Measurements from ENCODE around the gene MDM2. TPM values are rescaled to one million over a fixed set of nuclear protein-coding genes. Genes with fewer than 3 reads are reported as not detected.
A peak's percentile ranks its signal among the peaks of the same experiment; 100 is the strongest.

The MDM2 gene
- total and polyA plus RNA-seq, 10 of the 15 experiments (the other 5 are each of a cell fraction or from before 2014, with no cell fraction given): 48.2 to 174 (median 85.0) TPM

GRCh38 chr12:68815928-68816800 is 8.2 kb downstream of the MDM2 start:
- no peak overlapping the region for H3K9ac ChIP-seq (ENCODE audit: control insufficient read depth, insufficient read depth, low read length)
- CTCF ChIA-PET: interaction anchor here (0.5 to 12.4 kb wide), 4 partner anchors 9 to 170 kb away, joined by 3 to 156 read pairs (median 5); partner anchors contain the start of gene MDM2
- WGBS (ENCODE audit: insufficient coverage, insufficient replicate concordance, low lambda C conversion rate, missing lambda C conversion rate): 94% methylated on average over 8 of the region's 8 CpGs
- SMC1A ChIA-PET (ENCODE audit: uncharacterized antibody, unreplicated experiment): interaction anchor here (0.8 to 4.6 kb wide), 5 partner anchors 7 to 70 kb away, joined by 3 to 20 read pairs (median 3); partner anchors contain the start of gene SLC35E3
- no peak overlapping the region for H3K4me3 ChIP-seq
- TF ChIP-seq POLR2AphosphoS5 (IDR thresholded peaks at IDR 0.05; ENCODE audit: low read length) (peak; percentile 73; the same call in 1 of the 2 replicates), PKNOX1 (IDR thresholded peaks at IDR 0.05) (peak; percentile 84), POU2F2 (IDR thresholded peaks at IDR 0.05; ENCODE audit: borderline replicate concordance, low read depth, low read length) (no peak), CTCF (IDR thresholded peaks at IDR 0.05 in 2 of 3, conservative IDR thresholded peaks at IDR 0.05 in 1 of 3; ENCODE audit: control insufficient read depth in 2 of 3, extremely low read depth in 1 of 3, insufficient read depth in 1 of 3, low read depth in 3 of 3, low read length in 3 of 3) (no peak)
- H3K4me2 ChIP-seq (ENCODE audit: control insufficient read depth, insufficient read depth): no peak overlapping the region; the same call in 1 of the 2 replicates
- no peak for DNase-seq (ENCODE audit: low read depth, low spot score)
- H3K27ac ChIP-seq (ENCODE audit: control insufficient read depth, insufficient read depth): no peak overlapping the region
- ATAC-seq: 0 out of 3 replicates have a peak, but pooled peaks have one; percentile 10
- POLR2A ChIA-PET: interaction anchor here (0.5 to 1.2 kb wide), 5 partner anchors 8 to 340 kb away, joined by 3 to 5 read pairs (median 4); partner anchors contain the start of gene MDM2
- H3K27me3 ChIP-seq (replicated peaks in 1 of 2; ENCODE audit: control insufficient read depth in 2 of 2, insufficient read depth in 2 of 2, low read length in 1 of 2): no peaks in the 10 kb centered on the region
- FAIRE-seq: no peak
- no peaks in the 10 kb centered on the region for H3K4me1 ChIP-seq (ENCODE audit: control insufficient read depth, insufficient read depth, low read length)
- H3K36me3 ChIP-seq (ENCODE audit: control insufficient read depth in 2 of 2, insufficient read depth in 2 of 2, low read length in 1 of 2): peaks cover 3 to 52% of the 10 kb centered on the region in 2 experiments
- in situ Hi-C loops (cut with MboI): no loop called here
- H4K20me1 ChIP-seq (ENCODE audit: control insufficient read depth, insufficient read depth): no peaks in the 10 kb centered on the region; the same call in 1 of the 2 replicates
- BruUV-seq (replicated peaks): no TSS peak
- peaks cover 73% of the 10 kb centered on the region for H3K79me2 ChIP-seq (ENCODE audit: control insufficient read depth, insufficient read depth, low read length)
- intact Hi-C loops (cut with micrococcal nuclease; ENCODE audit: unreplicated experiment): no loop called here
- no peak overlapping the region for H2AFZ ChIP-seq (ENCODE audit: control insufficient read depth, low read depth, low read length)
- RAD21 ChIA-PET (ENCODE audit: unreplicated experiment): interaction anchor here (1.9 kb wide), 1 partner anchor 14 kb away, joined by 7 read pairs; no protein-coding TSS in a partner anchor
- no peaks in the 10 kb centered on the region for H3K9me3 ChIP-seq (replicated peaks; ENCODE audit: control insufficient read depth, insufficient read depth, low read length)

Data from GM12878 (cell line).